ENCODE measurements around the gene SMNDC1. TPM values are rescaled to one million over a fixed set of nuclear protein-coding genes. Genes with fewer than 3 reads are reported as not detected.
"Not testable (repeated sequence)": the region's sequence is repeated elsewhere in the genome, so short reads cannot be mapped to it uniquely, and the experiment has no call there.

SMNDC1 gene
- polyA plus RNA-seq, 3 donors from 2014 or later = 12.3 to 26.4 (median 16.3) TPM

DNA sequence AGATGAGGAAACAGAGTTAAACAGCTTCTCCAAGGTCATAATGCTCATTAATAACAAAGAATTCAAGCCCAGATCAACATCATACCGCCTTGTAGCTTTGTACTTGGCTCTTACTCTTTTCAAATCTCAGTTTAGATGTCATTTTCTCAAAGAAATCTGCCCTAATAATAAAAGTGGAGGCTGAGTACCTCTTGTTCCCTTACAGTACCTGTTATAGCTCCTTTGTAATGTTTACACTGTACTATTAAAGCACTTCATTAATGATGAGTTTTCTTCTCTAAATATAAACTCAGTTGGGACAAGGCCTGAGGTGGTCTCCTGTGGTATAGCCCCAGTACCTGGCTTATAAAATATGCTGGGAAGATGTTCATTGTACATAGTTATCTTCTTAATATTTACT is 7.8 kb downstream of the SMNDC1 start:
- Mint-ChIP-seq H3K4me1 (peaks cover 19 to 52% of the 10 kb centered on the region in 2 donors), H3K27me3 (ENCODE audit: low read depth in 3 of 3) (no peaks in the 10 kb centered on the region), H3K27ac (no peak overlapping the region), H3K36me3 (peaks cover 22 to 65% (median 33%) of the 10 kb centered on the region in 3 donors), H3K9me3 (no peaks in the 10 kb centered on the region), H3K4me3 (no peak overlapping the region)
- no peak for DNase-seq

DNA sequence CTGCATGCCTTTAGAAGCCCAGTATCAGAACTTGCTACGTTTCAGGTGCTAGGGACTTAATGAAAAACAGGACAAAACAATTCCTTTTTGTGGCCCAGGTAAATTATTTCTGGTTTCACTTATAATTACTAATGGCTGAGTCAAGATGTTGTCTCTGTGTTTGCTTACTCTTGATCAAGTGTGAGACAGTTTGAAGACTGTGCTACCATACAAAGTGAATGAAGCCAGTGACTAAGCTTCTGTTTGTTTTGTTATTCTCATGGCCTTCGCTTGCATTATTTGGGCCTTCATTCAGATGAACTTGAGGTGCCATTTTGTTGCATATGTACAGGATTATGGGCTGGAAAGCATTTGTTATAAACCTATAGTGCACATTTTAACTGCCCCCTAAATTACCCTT is 17.9 kb downstream of the SMNDC1 start:
- Mint-ChIP-seq H3K4me3 (no peak overlapping the region), H3K4me1 (no peaks in the 10 kb centered on the region), H3K27ac (no peak overlapping the region), H3K9me3 (no peaks in the 10 kb centered on the region), H3K27me3 (ENCODE audit: low read depth in 3 of 3) (no peaks in the 10 kb centered on the region), H3K36me3 (peaks cover 0 to 13% (median 11%) of the 10 kb centered on the region in 3 donors)
- no peak for DNase-seq

DNA sequence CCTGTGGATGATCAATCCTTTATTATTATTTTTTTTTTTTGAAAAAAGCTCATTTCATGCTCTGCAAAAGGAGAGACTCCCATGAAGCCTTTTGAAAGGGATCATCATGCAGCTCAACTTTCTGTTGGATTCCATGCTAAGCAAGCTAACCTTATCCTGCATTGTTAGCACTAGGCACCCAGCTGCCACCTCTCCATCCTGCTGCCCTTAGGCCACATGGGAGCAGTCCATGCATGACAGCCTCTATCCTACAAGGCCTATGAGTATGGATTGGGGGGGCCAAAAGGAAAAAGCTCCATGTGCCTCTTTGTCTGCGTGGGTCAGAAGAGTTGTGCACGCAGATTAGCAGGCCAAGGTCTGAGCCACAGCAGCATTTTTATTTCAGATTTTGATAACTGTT is 19.2 kb downstream of the SMNDC1 start:
- no peak overlapping the region for H3K4me3 Mint-ChIP-seq
- no peak for DNase-seq
- no peaks in the 10 kb centered on the region for H3K9me3 Mint-ChIP-seq
- no peaks in the 10 kb centered on the region for H3K27me3 Mint-ChIP-seq (ENCODE audit: low read depth in 3 of 3)
- H3K27ac Mint-ChIP-seq = no peak overlapping the region
- H3K36me3 Mint-ChIP-seq = peaks cover 0 to 16% (median 14%) of the 10 kb centered on the region in 3 donors
- H3K4me1 Mint-ChIP-seq = no peaks in the 10 kb centered on the region

DNA sequence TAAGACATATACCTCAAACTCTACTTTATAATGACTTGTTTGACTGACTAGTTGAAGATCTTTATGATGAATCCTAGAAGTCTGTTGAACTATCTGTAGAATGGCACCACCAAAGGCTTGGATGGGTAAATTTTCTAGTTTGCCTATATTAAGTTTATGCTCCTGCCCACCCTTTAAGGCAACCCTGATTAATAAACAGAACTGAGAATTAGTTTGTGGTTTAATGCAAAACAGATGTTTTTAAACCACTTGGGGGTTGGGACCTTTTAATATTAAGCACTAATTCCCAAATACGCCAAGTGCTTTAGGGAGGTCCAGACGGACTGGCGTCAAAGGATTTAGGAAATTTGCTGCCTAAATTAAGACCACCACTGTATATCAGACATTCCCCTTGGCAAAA is 20.5 kb downstream of the SMNDC1 start:
- Mint-ChIP-seq H3K4me3 (no peak overlapping the region), H3K4me1 (peaks cover 1 to 3% of the 10 kb centered on the region in 2 donors), H3K27ac (no peak overlapping the region), H3K36me3 (peaks cover 0 to 16% (median 14%) of the 10 kb centered on the region in 3 donors), H3K9me3 (no peaks in the 10 kb centered on the region), H3K27me3 (ENCODE audit: low read depth in 3 of 3) (peaks cover 0 to under 1% (median 0%) of the 10 kb centered on the region in 3 donors)
- DNase-seq = no peak

DNA sequence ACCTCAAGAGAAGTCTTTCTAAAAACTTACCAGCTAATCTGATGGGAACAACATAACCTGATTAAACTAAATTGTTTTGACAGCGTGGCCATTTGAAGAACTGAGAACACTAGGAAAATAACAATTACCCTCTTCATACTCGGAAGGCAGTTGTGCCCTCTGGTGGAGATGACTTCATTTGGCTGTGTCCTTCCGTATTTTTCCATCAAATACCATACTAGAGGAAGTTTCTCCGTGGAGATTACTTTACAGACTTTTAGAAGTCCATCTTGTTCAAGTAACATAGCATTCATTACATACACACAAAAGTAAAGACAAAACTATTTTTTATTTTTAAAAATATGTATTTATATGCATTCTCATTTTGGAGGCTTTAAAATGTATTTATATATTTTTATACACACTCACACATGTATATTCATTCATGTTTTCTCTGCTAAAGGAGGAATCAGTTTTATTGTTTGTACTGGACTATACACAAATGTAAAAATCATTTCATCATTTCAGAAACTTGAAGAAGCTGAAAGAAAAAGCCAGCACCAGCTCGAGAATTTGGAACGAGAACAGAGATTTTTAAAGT is 25.2 kb downstream of the SMNDC1 start:
- no peak overlapping the region for H3K27ac Mint-ChIP-seq

DNA sequence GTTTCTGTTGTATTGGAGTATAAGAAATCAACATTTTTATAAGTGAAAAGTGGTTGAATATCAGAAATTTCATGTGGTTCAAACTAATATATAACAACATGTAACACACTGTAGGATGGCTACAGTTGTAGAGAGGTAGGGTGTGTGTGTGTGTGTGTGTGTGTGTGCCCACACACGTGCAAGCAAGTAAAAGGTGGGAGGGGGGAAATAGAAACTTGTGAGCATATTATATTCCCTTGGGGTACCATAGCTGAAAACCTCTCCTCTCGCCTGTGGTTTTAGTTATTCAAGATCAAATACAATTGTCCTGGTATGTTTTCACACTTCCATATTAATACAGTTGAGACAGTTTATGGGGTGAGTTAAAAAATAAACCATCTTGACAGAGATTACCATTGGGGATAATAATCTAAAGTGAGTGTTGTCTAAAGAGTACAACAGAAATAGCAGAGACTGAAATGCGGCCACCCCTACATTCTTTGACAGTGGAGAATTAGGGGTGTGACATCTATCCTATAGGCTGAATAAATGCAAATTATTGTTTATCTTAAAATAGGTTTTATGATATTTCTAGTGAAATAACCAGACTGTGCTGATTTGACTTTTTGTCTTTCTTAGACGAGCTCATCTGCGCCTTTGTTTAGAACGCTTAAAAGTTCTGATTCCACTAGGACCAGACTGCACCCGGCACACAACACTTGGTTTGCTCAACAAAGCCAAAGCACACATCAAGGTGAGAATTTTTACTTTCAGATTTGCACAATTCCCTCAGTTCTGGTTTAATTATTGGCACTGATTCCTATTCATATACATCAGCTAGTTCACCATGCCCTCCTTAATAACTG is 25.9 kb downstream of the SMNDC1 start:
- H3K4me1 Mint-ChIP-seq = peaks cover 11% of the 10 kb centered on the region in 2 donors
- H3K27ac Mint-ChIP-seq = no peak overlapping the region
- peaks cover 0 to 11% (median 6%) of the 10 kb centered on the region in 3 donors for H3K27me3 Mint-ChIP-seq (ENCODE audit: low read depth in 3 of 3)
- peaks cover 0 to 3% (median 2%) of the 10 kb centered on the region in 3 donors for H3K36me3 Mint-ChIP-seq
- DNase-seq = no peak
- H3K4me3 Mint-ChIP-seq = no peak overlapping the region
- no peaks in the 10 kb centered on the region for H3K9me3 Mint-ChIP-seq

More for the DNA sequence above, 25.2 kb downstream of the SMNDC1 start:
- Mint-ChIP-seq H3K4me3 (no peak overlapping the region), H3K9me3 (no peaks in the 10 kb centered on the region), H3K4me1 (peaks cover 10% of the 10 kb centered on the region in 2 donors), H3K36me3 (peaks cover 0 to 5% (median 3%) of the 10 kb centered on the region in 3 donors), H3K27me3 (ENCODE audit: low read depth in 3 of 3) (peaks cover 0 to 11% (median 6%) of the 10 kb centered on the region in 3 donors)
- peak; percentile 42 to 58 (median 46) for DNase-seq

DNA sequence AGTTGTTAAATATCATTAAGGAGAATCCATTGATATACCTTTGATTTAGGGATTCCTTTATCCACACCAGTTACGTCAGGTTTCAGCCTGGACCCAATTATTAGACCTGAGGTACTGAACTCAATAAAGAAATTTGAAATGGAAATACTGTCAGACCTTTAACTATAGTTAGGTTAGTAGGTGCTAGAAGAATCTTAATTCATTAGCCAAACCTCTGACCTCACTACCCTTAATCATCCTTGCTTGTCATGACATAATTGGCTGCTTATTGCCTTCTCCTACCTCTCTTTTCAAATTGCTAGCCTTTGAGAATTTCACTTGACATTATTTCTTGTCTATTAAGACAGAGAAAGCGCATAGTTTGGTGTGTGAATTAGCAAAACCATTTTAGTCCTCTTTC is 27.1 kb downstream of the SMNDC1 start:
- Mint-ChIP-seq H3K4me3 (no peak overlapping the region), H3K9me3 (no peaks in the 10 kb centered on the region), H3K27me3 (ENCODE audit: low read depth in 3 of 3) (peaks cover 0 to 11% (median 6%) of the 10 kb centered on the region in 3 donors), H3K27ac (no peak overlapping the region), H3K4me1 (peaks cover 17 to 20% of the 10 kb centered on the region in 2 donors), H3K36me3 (peaks cover 0 to 3% (median 2%) of the 10 kb centered on the region in 3 donors)
- DNase-seq = no peak

DNA sequence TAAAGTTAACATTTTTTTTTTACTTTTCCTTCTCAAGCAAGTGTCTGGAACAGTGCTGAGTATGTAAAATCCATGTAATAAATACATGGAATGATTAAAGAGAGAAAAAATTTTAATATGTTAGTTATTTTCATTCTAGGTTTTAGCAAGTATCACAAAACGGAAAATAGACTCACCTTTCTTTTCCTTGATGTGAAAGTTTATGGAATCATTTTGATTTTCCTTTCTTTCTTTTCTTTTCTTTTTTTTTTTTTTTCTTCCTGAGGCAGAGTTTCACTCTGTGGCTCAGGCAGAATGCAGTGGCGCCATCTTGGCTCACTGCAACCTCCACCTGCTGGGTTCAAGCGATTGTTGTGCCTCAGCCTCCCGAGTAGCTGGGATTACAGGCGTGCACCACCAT is 28.1 kb downstream of the SMNDC1 start:
- DNase-seq = no peak
- peaks cover 17 to 20% of the 10 kb centered on the region in 2 donors for H3K4me1 Mint-ChIP-seq
- H3K36me3 Mint-ChIP-seq = peaks cover 0 to 3% (median 2%) of the 10 kb centered on the region in 3 donors
- H3K27me3 Mint-ChIP-seq (ENCODE audit: low read depth in 3 of 3) = peaks cover 0 to 11% (median 6%) of the 10 kb centered on the region in 3 donors
- no peak overlapping the region for H3K27ac Mint-ChIP-seq
- H3K9me3 Mint-ChIP-seq = no peaks in the 10 kb centered on the region
- H3K4me3 Mint-ChIP-seq = no peak overlapping the region

DNA sequence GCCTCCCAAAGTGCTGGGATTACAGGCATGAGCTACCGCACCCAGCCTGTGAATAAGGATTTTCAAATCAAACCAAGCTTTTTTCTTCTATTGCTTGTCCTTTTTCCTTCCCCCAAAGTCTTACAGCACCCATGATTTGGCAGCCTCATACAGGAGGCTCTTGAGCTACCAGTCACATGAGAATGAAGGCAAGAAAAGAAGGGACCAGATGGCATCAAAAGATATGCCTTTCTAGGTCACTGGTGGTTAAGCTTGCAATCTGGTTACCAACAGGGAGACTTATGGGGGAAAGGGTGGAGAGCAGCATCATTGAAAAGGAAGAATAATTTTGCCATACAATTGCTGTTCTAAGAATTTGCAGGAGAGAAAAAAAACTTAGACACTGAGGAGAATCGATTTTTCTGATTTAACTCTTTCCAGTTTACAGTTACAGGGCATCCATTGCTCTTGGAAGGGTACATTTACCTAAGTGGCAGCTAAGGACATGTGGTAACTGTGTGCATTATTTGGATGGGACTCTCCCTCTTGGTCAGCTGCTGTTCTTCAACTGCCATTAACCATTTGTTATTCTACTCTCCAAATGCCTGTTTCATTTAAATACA is 29.5 kb downstream of the SMNDC1 start:
- Mint-ChIP-seq H3K27ac (no peak overlapping the region), H3K4me3 (peak overlapping the region in 1 of 5 donors; percentile 18), H3K27me3 (ENCODE audit: low read depth in 3 of 3) (peaks cover 4 to 11% (median 10%) of the 10 kb centered on the region in 3 donors)

DNA sequence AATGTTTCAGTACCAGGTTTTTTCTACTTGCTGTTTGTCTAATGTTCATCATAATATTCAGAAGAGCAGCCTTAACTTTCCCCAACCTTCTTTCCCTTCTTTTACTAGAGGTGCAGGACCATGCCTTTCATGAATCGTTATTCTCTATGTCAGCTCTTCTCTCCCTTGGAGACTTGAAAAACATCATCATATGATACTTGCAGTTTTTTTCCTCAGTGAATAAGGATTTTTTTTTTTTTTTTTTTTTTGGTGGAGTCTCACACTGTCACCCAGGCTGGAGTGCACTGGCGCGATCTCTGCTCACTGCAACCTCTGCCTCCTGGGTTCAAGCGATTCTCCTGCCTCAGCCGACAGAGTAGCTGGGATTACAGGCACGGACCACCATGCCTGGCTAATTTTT is 30.1 kb downstream of the SMNDC1 start:
- H3K4me3 Mint-ChIP-seq = no peak overlapping the region
- no peak for DNase-seq
- H3K27me3 Mint-ChIP-seq (ENCODE audit: low read depth in 3 of 3) = peaks cover 4 to 11% (median 10%) of the 10 kb centered on the region in 3 donors
- H3K9me3 Mint-ChIP-seq = no peaks in the 10 kb centered on the region
- H3K4me1 Mint-ChIP-seq = peaks cover 18 to 23% of the 10 kb centered on the region in 2 donors
- H3K27ac Mint-ChIP-seq = no peak overlapping the region
- no peaks in the 10 kb centered on the region for H3K36me3 Mint-ChIP-seq

More for the DNA sequence above, 29.5 kb downstream of the SMNDC1 start:
- Mint-ChIP-seq H3K9me3 (no peaks in the 10 kb centered on the region), H3K4me1 (peaks cover 17 to 20% of the 10 kb centered on the region in 2 donors), H3K36me3 (no peaks in the 10 kb centered on the region)
- no peak for DNase-seq

DNA sequence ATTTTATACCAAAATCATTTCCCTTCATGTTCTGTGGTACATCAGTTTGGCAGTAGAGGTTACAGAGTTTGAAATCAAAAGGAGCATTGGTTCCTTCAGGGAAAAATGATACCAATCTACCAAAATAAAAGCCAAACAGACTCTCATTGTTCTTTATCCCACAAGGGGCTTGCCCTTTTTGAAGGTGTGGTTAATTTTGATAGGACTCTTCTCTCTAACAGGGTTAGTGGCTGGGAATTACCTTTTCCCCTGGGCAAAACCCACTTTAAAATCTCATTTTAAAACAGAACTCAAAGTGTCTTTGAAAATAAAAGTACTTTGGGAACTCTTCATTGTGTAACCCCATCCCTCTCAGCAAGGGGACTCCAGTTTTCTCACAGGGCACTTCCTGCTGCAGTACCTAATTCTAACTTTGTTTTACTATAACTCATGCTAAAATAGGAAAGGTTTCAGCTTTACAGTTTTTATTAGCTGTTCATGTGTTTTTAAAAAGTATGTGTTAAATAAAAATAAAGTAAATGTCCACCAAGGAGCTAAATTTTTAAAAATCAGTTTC is 30.6 kb downstream of the SMNDC1 start:
- Mint-ChIP-seq H3K9me3 (no peaks in the 10 kb centered on the region), H3K36me3 (no peaks in the 10 kb centered on the region), H3K27me3 (ENCODE audit: low read depth in 3 of 3) (peaks cover 4 to 14% (median 12%) of the 10 kb centered on the region in 3 donors), H3K4me1 (peaks cover 21 to 24% of the 10 kb centered on the region in 2 donors), H3K27ac (no peak overlapping the region), H3K4me3 (peak overlapping the region in 1 of 5 donors; percentile 10)
- no peak for DNase-seq

DNA sequence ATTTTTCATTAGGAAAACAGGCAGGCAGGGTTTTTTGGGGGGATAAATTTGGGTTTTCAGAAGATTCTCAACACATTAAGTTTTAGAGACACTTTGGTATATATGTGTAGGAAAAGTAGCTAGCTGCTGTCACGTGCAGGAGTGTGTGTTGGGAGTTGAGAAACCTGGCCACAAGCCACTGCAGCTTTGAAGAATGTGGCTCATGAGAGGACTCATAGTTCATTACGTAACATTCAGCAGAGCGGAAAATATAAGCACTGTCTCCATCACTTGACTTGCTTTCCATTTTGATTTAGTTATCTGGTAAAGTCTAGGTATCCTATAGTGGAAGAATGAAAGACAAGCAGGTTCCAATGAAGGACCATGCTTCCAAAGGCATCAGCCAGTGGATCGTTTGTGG is 31.2 kb downstream of the SMNDC1 start:
- peak in 2 of 3 donors; percentile 12 to 14 for DNase-seq
- Mint-ChIP-seq H3K4me3 (peak overlapping the region in 2 of 5 donors; percentile 10 to 14), H3K27me3 (ENCODE audit: low read depth in 3 of 3) (peaks cover 4 to 12% (median 11%) of the 10 kb centered on the region in 3 donors), H3K4me1 (peaks cover 18 to 21% of the 10 kb centered on the region in 2 donors), H3K27ac (no peak overlapping the region), H3K9me3 (no peaks in the 10 kb centered on the region), H3K36me3 (no peaks in the 10 kb centered on the region)

DNA sequence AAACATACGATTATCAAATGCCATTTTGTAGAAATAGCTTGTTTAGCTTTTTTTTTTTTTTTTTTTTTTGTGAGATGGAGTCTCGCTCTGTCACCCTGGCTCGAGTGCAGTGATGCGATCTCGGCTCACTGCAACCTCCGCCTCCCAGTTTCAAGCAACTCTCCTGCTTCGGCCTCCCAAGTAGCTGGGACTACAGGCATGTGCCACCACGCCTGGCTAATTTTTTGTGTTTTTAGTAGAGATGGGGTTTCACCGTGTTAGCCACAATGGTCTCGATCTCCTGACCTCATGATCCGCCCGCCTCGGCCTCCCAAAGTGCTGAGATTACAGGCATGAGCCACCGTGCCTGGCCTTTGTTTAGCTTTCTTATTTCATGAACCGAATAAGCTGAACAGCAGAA is 31.7 kb downstream of the SMNDC1 start:
- H3K27me3 Mint-ChIP-seq (ENCODE audit: low read depth in 3 of 3) = peaks cover 4 to 12% (median 10%) of the 10 kb centered on the region in 3 donors
- peak overlapping the region in 1 of 6 donors; percentile 37 for H3K27ac Mint-ChIP-seq
- not testable (repeated sequence) for DNase-seq, H3K9me3 Mint-ChIP-seq, H3K36me3 Mint-ChIP-seq
- peaks cover 19 to 21% of the 10 kb centered on the region in 2 donors for H3K4me1 Mint-ChIP-seq
- peak overlapping the region in 1 of 5 donors; percentile 10 for H3K4me3 Mint-ChIP-seq
